Measurements from ENCODE around the gene MEX3D.

MEX3D gene

DNA sequence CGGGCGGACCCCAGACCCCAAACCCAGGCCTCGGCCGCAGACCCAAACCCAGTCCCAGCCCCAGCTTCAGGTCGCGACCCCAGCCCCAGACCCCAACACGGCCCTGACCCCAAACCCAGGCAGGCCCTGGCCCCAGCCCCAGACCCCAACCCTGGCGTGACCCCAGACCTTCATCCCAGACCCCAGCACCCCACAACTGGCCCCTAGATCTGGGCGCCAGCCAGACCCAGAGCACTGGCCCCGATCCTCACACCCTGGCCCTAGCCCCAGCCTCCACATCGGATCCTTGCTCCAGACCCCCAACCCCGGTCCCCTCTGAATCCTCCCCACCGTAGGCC lies 17.1 kb upstream of the MEX3D start:
- no peak for TF ChIP-seq POLR2A (IDR thresholded peaks at IDR 0.05; ENCODE audit: low read length)
- no peak for TF ChIP-seq GATA1 (IDR thresholded peaks at IDR 0.05; ENCODE audit: low read depth, low read length)
- DNase-seq: no peak

DNA sequence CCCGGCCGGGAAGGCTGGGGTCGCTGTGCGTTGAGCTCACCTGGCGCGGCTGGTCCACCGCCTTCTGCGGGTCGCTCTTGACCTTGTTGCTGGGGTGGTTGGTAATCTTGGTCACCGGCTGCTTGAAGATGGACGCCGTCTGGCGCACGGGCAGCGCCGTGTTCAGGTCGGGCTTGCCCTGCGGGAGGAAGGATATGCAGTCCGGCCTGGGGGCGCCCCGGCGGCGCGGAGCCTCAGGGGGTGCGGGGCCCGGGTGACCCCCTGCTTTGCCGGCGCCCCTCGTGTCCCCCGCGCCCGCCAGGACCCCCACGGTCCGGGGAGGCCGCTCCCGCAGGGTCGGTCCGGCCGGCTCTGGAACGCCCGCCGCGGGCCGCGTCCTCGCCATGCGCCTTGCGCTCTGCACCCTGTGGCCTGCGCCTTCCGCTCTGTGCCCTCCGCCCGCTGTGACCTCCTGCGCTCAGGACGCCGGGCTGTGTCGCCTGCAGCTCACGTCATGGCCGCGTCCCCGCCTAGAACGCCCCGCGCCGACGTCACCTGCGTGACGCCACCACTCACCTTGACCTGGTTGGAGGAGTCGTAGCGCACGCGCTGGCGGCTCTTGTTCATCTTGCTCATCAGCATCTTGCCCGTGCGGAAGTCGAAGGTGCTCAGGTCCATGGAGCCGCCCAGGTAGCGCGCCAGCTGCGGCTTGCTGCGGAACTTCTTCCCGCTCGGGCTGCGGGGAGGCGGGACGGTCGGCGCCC lies 16.5 kb upstream of the MEX3D start:
- no peak for TF ChIP-seq GATA1 (IDR thresholded peaks at IDR 0.05; ENCODE audit: low read depth, low read length)
- TF ChIP-seq POLR2A (IDR thresholded peaks at IDR 0.05; ENCODE audit: low read length): no peak
- no peak for DNase-seq

DNA sequence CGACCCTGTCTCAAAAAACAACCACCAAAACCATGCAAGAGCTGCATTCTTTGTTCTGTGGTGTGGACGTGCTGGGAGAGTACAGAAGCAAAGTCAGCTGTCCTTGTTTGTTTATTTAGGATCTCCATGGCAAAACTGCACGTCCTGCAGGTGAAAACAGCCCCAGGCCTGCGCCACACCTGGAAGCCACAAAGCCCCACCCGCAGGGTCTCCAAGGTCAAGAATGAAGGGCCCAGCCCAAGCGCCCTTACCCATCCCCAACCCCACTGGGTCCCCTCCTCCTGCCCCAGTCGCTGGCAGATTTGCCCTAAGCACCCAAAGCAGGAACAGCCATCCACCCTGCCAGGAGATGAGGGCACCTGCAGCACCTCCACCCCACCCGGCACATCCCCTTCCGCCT lies 14.1 kb upstream of the MEX3D start:
- DNase-seq: no peak
- TF ChIP-seq POLR2A (IDR thresholded peaks at IDR 0.05; ENCODE audit: low read length) (no peak), GATA1 (IDR thresholded peaks at IDR 0.05; ENCODE audit: low read depth, low read length) (no peak)

DNA sequence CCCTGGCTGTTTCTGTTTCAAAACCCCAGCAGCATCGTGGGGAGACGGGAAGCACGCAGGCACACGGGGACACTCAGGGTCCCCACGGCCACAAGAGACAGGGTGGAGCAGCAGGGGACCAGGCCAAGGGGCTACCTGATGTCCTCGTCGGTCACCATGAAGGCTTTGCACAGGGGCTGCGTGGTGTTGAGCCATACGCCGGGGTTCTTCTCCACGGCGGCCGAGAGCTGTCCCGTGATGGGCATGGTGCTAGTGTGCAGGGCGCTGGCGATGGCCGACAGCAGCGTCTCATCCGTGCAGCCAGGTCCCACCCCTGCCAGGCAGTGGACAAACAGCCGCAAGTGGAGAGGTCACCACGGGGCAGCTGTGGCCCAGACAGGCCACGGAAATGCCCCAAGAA lies 12.8 kb upstream of the MEX3D start:
- no peak for TF ChIP-seq GATA1 (IDR thresholded peaks at IDR 0.05; ENCODE audit: low read depth, low read length)
- TF ChIP-seq POLR2A (IDR thresholded peaks at IDR 0.05; ENCODE audit: low read length): no peak

DNA sequence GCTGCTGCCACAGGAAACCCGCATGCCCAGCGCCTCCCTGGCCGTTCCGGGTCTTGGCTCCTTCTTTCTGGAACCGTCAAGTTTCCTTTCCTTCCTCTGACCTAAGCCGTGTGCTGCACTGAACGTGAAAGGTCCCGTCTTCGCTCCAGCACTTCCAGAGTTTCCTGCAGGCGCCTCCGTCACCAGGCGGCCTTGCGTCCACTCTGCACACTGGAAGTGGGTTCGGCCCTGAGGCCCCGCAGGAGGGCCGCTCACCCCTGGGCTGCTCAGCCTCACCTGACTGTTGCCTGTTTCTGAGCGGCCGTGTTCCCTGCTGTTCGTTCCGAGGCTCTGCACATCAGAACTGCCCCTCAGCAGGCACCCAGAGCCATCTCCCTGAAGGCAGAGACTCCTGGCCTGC lies 12.3 kb upstream of the MEX3D start:
- no peak for DNase-seq
- TF ChIP-seq GATA1 (IDR thresholded peaks at IDR 0.05; ENCODE audit: low read depth, low read length) (no peak), POLR2A (IDR thresholded peaks at IDR 0.05; ENCODE audit: low read length) (no peak)

More for the DNA sequence above, 12.8 kb upstream of the MEX3D start:
- DNase-seq: no peak

DNA sequence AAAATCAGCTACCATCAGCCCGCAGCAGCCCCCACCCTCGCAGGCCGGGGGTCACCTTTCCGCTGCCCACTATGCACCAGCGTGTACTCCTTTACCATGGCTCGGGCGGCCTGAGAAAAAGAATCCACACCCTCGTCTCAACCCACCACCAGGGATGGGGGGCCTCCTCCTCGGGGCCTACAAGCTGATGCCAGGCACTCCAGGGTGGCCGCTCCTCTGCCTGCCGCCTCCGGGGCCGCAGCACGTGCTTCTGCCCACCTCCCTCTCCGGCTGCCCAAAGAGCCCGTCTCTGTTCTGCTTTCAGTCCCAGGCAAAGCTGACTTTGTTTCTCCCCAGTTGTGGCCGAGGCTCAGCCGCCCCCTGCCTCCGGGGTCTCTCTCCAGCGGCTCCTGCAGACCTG lies 11.1 kb upstream of the MEX3D start:
- TF ChIP-seq GATA1 (IDR thresholded peaks at IDR 0.05; ENCODE audit: low read depth, low read length) (no peak), POLR2A (IDR thresholded peaks at IDR 0.05; ENCODE audit: low read length) (no peak)
- DNase-seq: no peak

DNA sequence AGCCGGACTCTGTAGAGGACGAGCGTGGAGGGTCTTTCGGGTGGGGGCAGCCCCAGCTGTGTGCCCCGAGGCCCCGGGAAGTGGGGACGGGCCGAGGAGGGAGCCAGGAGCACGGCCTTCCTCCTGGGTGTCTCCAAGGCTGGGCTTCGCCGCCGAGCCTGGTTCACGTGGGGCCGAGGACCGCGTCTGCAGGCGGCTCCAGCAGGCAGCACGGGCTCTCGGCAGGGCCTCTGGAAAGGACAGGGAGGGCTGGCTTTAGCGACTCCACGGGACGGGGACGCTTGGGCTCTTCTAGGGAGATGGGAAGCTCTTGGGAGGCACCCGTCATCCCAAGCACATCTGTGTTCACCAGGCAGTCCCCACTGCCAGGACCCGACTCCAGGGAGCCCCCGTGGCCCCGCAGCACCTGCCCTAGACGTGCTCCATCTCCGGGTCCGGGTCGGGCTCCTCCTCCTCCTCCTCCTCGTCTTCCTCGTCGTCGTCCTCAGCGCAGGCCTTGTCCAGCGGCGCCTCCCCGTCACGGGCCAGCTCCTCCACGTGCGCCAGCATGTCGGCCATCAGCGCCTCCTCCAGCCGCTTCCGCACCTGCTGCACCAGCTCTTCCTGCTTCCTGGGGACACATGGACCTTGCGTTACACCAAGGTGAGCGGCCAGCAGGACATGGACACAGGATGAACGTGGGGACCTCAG lies 9.9 kb upstream of the MEX3D start:
- TF ChIP-seq POLR2A (IDR thresholded peaks at IDR 0.05; ENCODE audit: low read length) (no peak), GATA1 (IDR thresholded peaks at IDR 0.05; ENCODE audit: low read depth, low read length) (no peak)
- no peak for DNase-seq

DNA sequence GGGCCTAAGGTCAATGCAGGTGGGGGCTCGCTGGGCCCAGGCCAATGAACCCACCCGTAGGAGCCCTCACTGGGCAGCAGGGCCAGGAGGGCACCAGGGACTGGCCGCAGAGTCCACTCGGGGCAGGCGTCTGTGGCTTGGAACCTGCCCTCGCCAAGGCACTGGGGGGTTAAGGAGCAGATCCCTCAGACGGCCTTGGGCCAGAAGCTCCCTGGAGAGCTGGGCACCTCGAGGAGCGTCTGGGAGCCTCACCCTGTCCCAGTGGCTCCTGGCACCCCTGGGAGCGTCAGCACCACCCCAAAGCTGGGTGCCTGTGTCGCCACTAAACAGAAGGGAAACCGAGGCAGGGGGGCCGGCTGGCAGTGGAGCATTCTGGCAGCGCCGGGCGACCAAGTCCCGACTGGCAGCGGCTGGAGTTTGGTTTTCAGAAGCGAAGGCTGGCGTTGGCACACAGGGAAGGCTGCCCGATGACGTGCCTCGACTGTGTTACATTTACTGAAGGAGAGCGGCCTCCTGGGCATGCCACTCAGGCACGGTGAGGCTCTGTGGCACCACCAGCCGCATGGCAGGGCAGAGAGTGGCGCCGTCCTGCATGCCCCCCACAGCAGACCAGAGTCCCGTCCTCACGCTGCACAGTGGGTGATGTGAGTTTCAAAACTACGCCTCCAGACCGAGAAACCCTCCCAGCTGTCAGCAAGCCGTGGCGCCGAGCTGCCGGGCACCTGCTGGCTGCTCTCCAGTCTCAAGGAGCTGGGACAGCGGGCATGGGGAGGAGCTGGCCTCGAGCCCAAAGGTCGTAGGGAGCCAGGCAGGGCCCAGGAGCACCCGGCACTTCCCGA lies 9.2 kb upstream of the MEX3D start:
- DNase-seq: no peak
- TF ChIP-seq POLR2A (IDR thresholded peaks at IDR 0.05; ENCODE audit: low read length): no peak
- TF ChIP-seq GATA1 (IDR thresholded peaks at IDR 0.05; ENCODE audit: low read depth, low read length): no peak

DNA sequence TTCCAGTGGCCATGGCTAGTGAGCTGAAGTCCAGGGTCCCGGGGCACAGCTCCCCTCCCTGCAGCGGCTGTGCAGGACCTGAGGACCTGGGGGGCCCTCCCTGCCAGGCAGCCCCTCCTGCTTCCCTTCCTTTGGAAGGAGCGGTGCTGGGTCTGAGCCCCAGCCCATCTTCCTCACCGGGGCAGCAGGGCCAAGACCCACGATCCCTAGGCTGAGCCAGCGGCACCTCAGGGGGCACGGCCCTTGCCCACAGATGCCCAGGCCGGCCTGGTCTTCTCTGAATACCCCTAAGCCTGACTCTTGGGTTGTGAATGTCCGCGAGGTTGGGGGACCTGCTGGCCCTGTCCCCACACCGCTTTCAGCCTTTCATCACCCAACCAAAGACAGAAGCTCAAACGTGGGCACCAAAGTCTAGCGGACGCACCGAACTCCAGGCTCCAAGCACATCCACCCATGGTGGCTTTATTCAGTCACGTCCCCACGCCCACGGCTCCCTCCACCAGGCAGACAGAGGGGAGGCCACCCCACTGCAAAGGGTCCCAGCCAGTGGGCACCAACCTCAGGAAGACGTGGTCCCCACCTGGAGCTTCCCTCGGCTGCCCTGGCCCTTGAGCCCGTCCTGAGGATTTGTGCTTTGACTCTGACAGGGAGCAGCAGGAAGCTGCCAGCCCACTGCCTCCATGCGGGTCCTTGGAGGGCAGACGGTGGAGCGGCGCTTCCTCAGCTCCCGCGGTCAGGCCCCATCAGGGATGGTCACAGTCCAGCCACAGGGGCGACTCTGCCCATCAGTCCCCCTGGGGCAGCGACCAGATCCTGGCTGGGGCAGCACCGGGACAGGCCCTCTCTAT lies 8.3 kb upstream of the MEX3D start:
- no peak for TF ChIP-seq POLR2A (IDR thresholded peaks at IDR 0.05; ENCODE audit: low read length)
- TF ChIP-seq GATA1 (IDR thresholded peaks at IDR 0.05; ENCODE audit: low read depth, low read length): no peak
- no peak for DNase-seq

DNA sequence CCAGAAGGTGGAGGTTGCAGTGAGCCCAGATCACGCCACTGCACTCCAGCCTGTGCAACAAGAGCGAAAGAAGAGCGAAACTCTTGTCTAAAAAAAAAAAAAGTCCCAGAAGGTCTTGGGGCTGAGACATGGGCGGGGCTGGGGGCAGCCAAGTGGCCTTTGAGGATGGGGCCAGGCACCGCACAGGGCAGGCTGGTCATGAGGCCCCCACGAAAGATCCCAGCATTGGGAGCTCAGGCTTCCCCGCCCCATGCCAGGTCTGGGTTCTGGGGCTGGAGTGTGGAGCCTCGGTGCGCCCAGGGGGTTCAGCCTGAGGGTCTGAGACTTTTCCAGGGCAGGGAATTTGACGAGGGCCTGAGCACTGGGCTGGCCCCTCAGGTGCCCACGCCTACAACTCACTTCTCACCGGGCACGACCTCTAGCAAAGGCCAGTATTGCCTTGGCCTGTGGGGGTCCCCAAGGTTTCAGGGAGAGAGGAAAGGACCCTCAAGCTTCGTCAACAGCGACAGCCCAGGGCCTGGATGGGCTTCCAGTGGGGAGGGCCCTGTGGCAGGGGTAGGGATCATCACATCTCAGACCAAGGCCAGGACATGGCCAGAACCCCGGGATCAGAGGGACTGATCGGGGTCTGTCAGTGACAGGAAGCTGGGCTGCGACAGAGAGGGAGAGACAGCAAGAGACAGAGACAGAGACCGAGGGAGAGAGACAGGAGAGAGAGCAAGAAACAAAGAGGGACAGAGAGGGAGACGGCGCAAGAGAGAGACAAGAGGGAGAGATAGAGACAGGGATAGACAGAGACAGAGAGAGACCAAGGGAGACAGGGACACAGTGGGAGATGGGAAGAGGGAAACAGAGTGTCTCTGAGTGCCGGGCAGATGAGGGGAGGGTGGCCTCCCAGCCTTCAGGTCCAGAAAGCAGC lies 7.5 kb upstream of the MEX3D start:
- TF ChIP-seq GATA1 (IDR thresholded peaks at IDR 0.05; ENCODE audit: low read depth, low read length): no peak
- no peak for TF ChIP-seq POLR2A (IDR thresholded peaks at IDR 0.05; ENCODE audit: low read length)
- no peak for DNase-seq

DNA sequence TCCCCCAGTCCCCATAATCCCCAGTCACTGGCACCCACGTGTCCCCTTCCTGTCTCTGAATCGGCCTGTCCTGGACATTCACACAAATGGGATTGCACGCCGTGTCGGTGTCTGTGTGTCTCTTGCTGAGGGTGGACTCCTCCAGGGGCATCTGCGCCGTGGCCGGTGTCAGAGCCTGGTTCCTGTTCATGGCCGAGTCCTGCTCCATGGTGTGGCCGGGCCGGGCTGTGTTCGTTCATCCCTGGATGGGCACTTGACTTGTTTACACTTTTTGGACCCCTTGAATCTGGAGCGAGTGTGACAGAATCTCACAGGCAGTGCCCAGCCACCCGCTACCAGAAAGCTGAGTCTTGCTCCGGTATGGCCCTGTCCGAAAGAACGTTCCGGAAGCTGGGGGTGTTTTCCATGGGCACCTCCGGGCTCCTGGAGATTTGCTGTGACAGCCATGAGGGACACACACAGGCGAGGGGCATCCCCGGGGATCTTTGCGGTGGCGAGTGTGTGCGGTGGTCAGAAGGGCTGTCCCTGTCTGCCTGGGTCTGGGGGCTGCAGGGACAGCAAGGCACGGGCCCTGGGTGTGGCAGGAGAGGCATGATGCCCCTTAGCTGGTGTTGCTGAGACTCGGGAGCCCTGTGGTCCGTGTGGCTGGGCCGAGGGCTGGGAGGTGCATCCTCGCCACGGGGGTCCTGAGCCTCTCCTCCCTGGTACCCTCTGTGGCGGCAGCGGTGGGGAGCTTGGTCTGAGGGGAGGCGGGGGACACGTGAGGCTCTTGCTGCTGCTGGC lies 6.4 kb upstream of the MEX3D start:
- no peak for DNase-seq
- TF ChIP-seq POLR2A (IDR thresholded peaks at IDR 0.05; ENCODE audit: low read length) (no peak), GATA1 (IDR thresholded peaks at IDR 0.05; ENCODE audit: low read depth, low read length) (no peak)

DNA sequence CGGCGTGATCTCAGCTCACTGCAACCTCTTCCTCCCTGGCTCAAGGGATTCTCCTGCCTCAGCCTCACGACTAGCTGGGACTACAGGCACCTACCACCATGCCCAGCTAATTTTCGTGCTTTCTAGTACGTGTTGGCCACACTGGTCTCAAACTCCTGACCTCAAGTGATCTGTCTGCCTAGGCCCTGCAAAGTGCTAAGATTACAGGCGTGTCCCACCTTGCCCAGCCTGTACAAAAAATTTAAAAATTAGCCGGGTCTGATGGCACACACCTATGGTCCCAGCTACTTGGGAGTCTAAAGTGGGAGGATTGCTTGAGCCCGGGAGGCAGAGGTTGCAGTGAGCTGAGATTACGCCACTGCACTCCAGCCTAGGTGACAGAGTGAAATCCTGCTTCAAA lies 4.7 kb upstream of the MEX3D start:
- TF ChIP-seq GATA1 (IDR thresholded peaks at IDR 0.05; ENCODE audit: low read depth, low read length): no peak
- TF ChIP-seq POLR2A (IDR thresholded peaks at IDR 0.05; ENCODE audit: low read length): no peak
- no peak for DNase-seq

All from erythroblast (primary cell).